H9 (cell line): ENCODE measurements around the gene ITGA11. TPM values are rescaled to one million over a fixed set of nuclear protein-coding genes. Genes with fewer than 3 reads are reported as not detected.
A peak's percentile ranks its signal among the peaks of the same experiment; 100 is the strongest.

Source experiments
- DNase-seq: peaks from one replicate; pipeline ENCODE4 v3.0.0-alpha.2; 2017
- H2AFZ ChIP-seq: one replicate; pipeline ENCODE4 v1.6.1; 2013; ENCODE audit warnings: mild to moderate bottlenecking, low read length, control low read depth, moderate library complexity
- H2AK5ac ChIP-seq: 2 replicates; pipeline ENCODE4 v1.6.1; 2013; ENCODE audit warnings: low read length, control low read depth, mixed read lengths; ENCODE audit not compliant: insufficient read length
- H2BK120ac ChIP-seq: one replicate; pipeline ENCODE4 v1.6.1; 2013; ENCODE audit warnings: low read depth, mild to moderate bottlenecking, low read length, control low read depth, inconsistent platforms; ENCODE audit not compliant: poor library complexity, severe bottlenecking
- H2BK12ac ChIP-seq: 2 replicates; pipeline ENCODE4 v1.6.1; 2013; ENCODE audit warnings: low read length, control low read depth, mixed read lengths, low read depth; ENCODE audit not compliant: insufficient read length
- H2BK15ac ChIP-seq: 2 replicates; pipeline ENCODE4 v1.6.1; 2013; ENCODE audit warnings: low read depth, low read length, control low read depth
- H2BK20ac ChIP-seq: one replicate; pipeline ENCODE4 v1.6.1; 2013; ENCODE audit warnings: low read depth, mild to moderate bottlenecking, low read length, control low read depth, inconsistent platforms; ENCODE audit not compliant: poor library complexity, severe bottlenecking
- H2BK5ac ChIP-seq: 2 replicates; pipeline ENCODE4 v1.6.1; 2013; ENCODE audit warnings: low read length, control low read depth, mixed read lengths; ENCODE audit not compliant: insufficient read length
- H3K14ac ChIP-seq: 2 replicates; pipeline ENCODE4 v1.6.1; 2013; ENCODE audit warnings: low read length, control low read depth; ENCODE audit not compliant: insufficient read depth
- H3K18ac ChIP-seq: 2 replicates; pipeline ENCODE4 v1.6.1; 2013; ENCODE audit warnings: low read depth, mild to moderate bottlenecking, mixed read lengths, low read length, control low read depth; ENCODE audit not compliant: insufficient read length
- H3K23ac ChIP-seq: 2 replicates; pipeline ENCODE4 v1.6.1; 2013; ENCODE audit warnings: low read length, control low read depth, mixed read lengths, low read depth; ENCODE audit not compliant: insufficient read length
- H3K23me2 ChIP-seq: 2 replicates; pipeline ENCODE4 v1.6.1; 2013; ENCODE audit warnings: low read depth, mild to moderate bottlenecking, mixed read lengths, low read length, control low read depth; ENCODE audit not compliant: insufficient read length, poor library complexity, severe bottlenecking
- H3K27ac ChIP-seq: 2 replicates; pipeline ENCODE4 v1.5.1; 2013; ENCODE audit warnings: low read length, control low read depth, mixed read lengths, low read depth; ENCODE audit not compliant: insufficient read length
- H3K27me3 ChIP-seq: 2 replicates; pipeline ENCODE4 v1.6.1; 2013; ENCODE audit warnings: low read length, control low read depth, inconsistent platforms; ENCODE audit not compliant: insufficient read depth
- H3K4ac ChIP-seq: 2 replicates; pipeline ENCODE4 v1.6.1; 2013; ENCODE audit warnings: low read depth, mild to moderate bottlenecking, control low read depth, inconsistent platforms, low read length, moderate library complexity
- H3K4me1 ChIP-seq: 2 replicates; pipeline ENCODE4 v1.6.1; 2013; ENCODE audit warnings: low read length, control low read depth, inconsistent platforms; ENCODE audit not compliant: insufficient read depth
- H3K4me2 ChIP-seq: 2 replicates; pipeline ENCODE4 v1.6.1; 2013; ENCODE audit warnings: low read length, control low read depth, mixed read lengths; ENCODE audit not compliant: insufficient read length, insufficient read depth
- H3K56ac ChIP-seq: 2 replicates; pipeline ENCODE4 v1.6.1; 2013; ENCODE audit warnings: low read depth, mild to moderate bottlenecking, mixed read lengths, low read length, control low read depth; ENCODE audit not compliant: insufficient read length
- H3K79me1 ChIP-seq: 2 replicates; pipeline ENCODE4 v1.6.1; 2013; ENCODE audit warnings: low read depth, mild to moderate bottlenecking, moderate library complexity, low read length, control low read depth, inconsistent platforms; ENCODE audit not compliant: insufficient read depth, poor library complexity, severe bottlenecking
- H3K79me2 ChIP-seq: 2 replicates; pipeline ENCODE4 v1.6.1; 2013; ENCODE audit warnings: low read length, control low read depth, inconsistent platforms; ENCODE audit not compliant: insufficient read depth
- H3K9ac ChIP-seq: 2 replicates; pipeline ENCODE4 v1.6.1; 2013; ENCODE audit warnings: low read length, control low read depth, mixed read lengths; ENCODE audit not compliant: insufficient read length; ENCODE audit errors: extremely low read depth
- H3K9me3 ChIP-seq: one replicate; pipeline ENCODE4 v1.6.1; 2013; ENCODE audit warnings: low read depth, low read length, inconsistent platforms; ENCODE audit not compliant: control insufficient read depth
- H3T11ph ChIP-seq: one replicate; pipeline ENCODE4 v1.6.1; 2013; ENCODE audit warnings: mild to moderate bottlenecking, low read length, control low read depth, inconsistent platforms
- H4K20me1 ChIP-seq: one replicate; pipeline ENCODE4 v1.6.1; 2013; ENCODE audit not compliant: control insufficient read depth, insufficient read length, insufficient read depth
- H4K5ac ChIP-seq: 2 replicates; pipeline ENCODE4 v1.6.1; 2013; ENCODE audit warnings: low read depth, mild to moderate bottlenecking, mixed read lengths, low read length, control low read depth; ENCODE audit not compliant: insufficient read length
- H4K8ac ChIP-seq: replicated peaks from 2 replicates; pipeline ENCODE4 v1.6.1; 2013; ENCODE audit warnings: low read length, control low read depth, mixed read lengths, low read depth; ENCODE audit not compliant: insufficient read length
- H4K91ac ChIP-seq: 2 replicates; pipeline ENCODE4 v1.6.1; 2013; ENCODE audit warnings: low read depth, mild to moderate bottlenecking, moderate library complexity, mixed read lengths, low read length, control low read depth; ENCODE audit not compliant: insufficient read length
- H3K27ac Mint-ChIP-seq, 3 experiments: 2 replicates in 2 of 3; 3 replicates in 1 of 3; pipeline ENCODE4 v1.8.0; 2020 to 2021; ENCODE audit warnings: mixed read lengths in 3 of 3, mild to moderate bottlenecking in 1 of 3, moderate library complexity in 1 of 3
- H3K27me3 Mint-ChIP-seq: 2 replicates; pipeline ENCODE4 v1.8.0; 2021; ENCODE audit warnings: low read depth, mild to moderate bottlenecking, moderate library complexity, mixed read lengths
- H3K36me3 Mint-ChIP-seq, 3 experiments: 2 replicates in 2 of 3; 3 replicates in 1 of 3; pipeline ENCODE4 v1.8.0; 2020 to 2021; ENCODE audit warnings: low read depth in 3 of 3, mixed read lengths in 3 of 3; ENCODE audit not compliant: insufficient read depth in 1 of 3
- H3K4me1 Mint-ChIP-seq, 2 experiments: 2 replicates each; pipeline ENCODE4 v1.8.0; 2020; ENCODE audit warnings: mixed read lengths in 2 of 2
- H3K4me3 Mint-ChIP-seq, 2 experiments: 2 replicates in 1 of 2; 3 replicates in 1 of 2; pipeline ENCODE4 v1.8.0; 2020 to 2021; ENCODE audit warnings: mild to moderate bottlenecking in 2 of 2, mixed read lengths in 2 of 2, moderate library complexity in 1 of 2
- H3K9me3 Mint-ChIP-seq, 2 experiments: 2 replicates in 1 of 2; 3 replicates in 1 of 2; pipeline ENCODE4 v1.8.0; 2020; ENCODE audit warnings: mild to moderate bottlenecking in 2 of 2, mixed read lengths in 2 of 2, moderate library complexity in 1 of 2
- WGBS: extraction: QIAGEN DNeasy Blood & Tissue Kit; methylation state at CpG from one replicate; pipeline ENCODE4 v1.1.7; 2013; ENCODE audit warnings: missing lambda C conversion rate, low lambda C conversion rate, mixed read lengths; ENCODE audit not compliant: insufficient read length; ENCODE audit errors: extremely low coverage; 5-methylcytosine and 5-hydroxymethylcytosine counted together
- total RNA-seq: library from RNA; stranded (reverse); gene quantifications from 2 replicates; pipeline ENCODE4 v1.2.1, GENCODE V29; 2021
- TF ChIP-seq, protein P1 (sequence below): fragments of 200-600 bp; sonication (generic); conservative IDR thresholded peaks from 3 replicates; pipeline ENCODE4 v1.8.0; 2021; ENCODE audit warnings: antibody characterized with exemption, mild to moderate bottlenecking

Gene ITGA11
- total RNA-seq, 1 experiment from 2014 or later: 0.07 TPM

DNA sequence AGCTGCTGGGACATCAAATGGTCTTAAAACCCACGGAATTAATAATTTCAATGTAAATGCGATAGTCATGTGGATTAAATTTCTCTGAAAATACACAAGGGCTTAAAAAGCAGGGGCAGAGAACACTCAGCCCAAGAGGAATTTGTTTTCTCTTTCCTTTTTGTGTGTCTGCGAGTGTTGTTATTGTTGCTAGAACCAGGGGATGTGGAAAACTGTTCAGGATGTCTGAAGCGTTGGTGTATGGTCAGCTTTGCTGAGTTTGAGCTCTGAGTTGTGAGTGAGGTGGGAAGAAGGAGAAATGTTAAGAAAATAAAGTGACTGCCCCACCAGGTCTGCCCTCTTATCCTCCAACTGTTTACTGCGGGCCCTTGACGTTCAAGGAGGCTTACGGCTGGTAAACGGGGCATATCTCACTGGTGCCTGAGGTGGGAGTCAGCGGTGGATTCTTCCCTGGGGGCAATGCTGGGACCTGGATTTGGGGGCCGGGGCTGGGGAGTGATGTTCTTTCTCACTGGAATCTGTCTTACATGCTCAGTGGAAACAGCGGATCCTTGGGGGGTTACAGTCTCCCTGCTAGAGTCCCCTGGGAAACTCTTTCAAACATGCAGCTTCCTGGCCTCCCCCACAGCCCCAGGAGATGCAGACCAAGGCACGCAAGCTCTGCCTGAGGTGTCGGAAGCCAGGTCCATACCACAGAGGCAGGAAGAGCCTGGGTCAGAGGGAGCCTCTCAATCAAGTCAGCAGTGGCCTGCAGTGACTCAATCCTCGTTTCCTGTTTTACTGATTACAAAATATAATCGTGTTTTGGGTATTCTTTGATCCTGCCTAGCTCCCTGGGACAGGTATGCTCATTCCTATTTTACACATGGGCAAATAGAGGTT lies 41.8 kb downstream of the ITGA11 start:
- no peak overlapping the region for H3K56ac ChIP-seq
- H3K18ac ChIP-seq: no peak overlapping the region
- H3K79me2 ChIP-seq: no peaks in the 10 kb centered on the region
- Mint-ChIP-seq H3K4me1 (no peaks in the 10 kb centered on the region), H3K27ac (no peak overlapping the region; a peak in 1 of 7 replicates), H3K27me3 (peaks cover 2% of the 10 kb centered on the region), H3K36me3 (0 out of 7 replicates have a peak, but pooled peaks cover 0 to 5% (median 0%) of the 10 kb centered on the region in 3 experiments), H3K4me3 (no peak overlapping the region), H3K9me3 (peaks cover 3 to 9% of the 10 kb centered on the region in 2 experiments; a peak in 4 of 5 replicates)
- no peaks in the 10 kb centered on the region for H3K23me2 ChIP-seq
- H2BK15ac ChIP-seq: no peak overlapping the region
- H4K20me1 ChIP-seq: no peaks in the 10 kb centered on the region
- H3K4me2 ChIP-seq: no peak overlapping the region
- H3K23ac ChIP-seq: no peak overlapping the region
- no CpG with 5 or more reads among the region's 15 CpGs for WGBS
- H3K79me1 ChIP-seq: no peaks in the 10 kb centered on the region
- no peak overlapping the region for H2BK20ac ChIP-seq
- no peak overlapping the region for H3K14ac ChIP-seq
- H3K4me1 ChIP-seq: no peaks in the 10 kb centered on the region
- no peak overlapping the region for H2AK5ac ChIP-seq
- no peak overlapping the region for H2BK5ac ChIP-seq
- TF ChIP-seq, protein P1, sequence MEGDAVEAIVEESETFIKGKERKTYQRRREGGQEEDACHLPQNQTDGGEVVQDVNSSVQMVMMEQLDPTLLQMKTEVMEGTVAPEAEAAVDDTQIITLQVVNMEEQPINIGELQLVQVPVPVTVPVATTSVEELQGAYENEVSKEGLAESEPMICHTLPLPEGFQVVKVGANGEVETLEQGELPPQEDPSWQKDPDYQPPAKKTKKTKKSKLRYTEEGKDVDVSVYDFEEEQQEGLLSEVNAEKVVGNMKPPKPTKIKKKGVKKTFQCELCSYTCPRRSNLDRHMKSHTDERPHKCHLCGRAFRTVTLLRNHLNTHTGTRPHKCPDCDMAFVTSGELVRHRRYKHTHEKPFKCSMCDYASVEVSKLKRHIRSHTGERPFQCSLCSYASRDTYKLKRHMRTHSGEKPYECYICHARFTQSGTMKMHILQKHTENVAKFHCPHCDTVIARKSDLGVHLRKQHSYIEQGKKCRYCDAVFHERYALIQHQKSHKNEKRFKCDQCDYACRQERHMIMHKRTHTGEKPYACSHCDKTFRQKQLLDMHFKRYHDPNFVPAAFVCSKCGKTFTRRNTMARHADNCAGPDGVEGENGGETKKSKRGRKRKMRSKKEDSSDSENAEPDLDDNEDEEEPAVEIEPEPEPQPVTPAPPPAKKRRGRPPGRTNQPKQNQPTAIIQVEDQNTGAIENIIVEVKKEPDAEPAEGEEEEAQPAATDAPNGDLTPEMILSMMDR: no peak
- H2AFZ ChIP-seq: no peak overlapping the region
- no peak overlapping the region for H3K4ac ChIP-seq
- no peaks in the 10 kb centered on the region for H3K27me3 ChIP-seq
- no peak overlapping the region for H3K27ac ChIP-seq
- H3K9me3 ChIP-seq: no peaks in the 10 kb centered on the region
- no peak overlapping the region for H4K91ac ChIP-seq
- H2BK12ac ChIP-seq: no peak overlapping the region
- H3K9ac ChIP-seq: no peak overlapping the region
- DNase-seq: peak; percentile 20
- no peak overlapping the region for H4K8ac ChIP-seq
- H2BK120ac ChIP-seq: no peak overlapping the region
- no peak overlapping the region for H4K5ac ChIP-seq
- H3T11ph ChIP-seq: no peak overlapping the region
